Right atrium auricular region (tissue), 2 donors: ENCODE measurements around the gene UNC5C. TPM values are rescaled to one million over a fixed set of nuclear protein-coding genes. Genes with fewer than 3 reads are reported as not detected.

ENCODE experiments used
- DNase-seq: peaks from one replicate; pipeline ENCODE4 v3.0.0-alpha.2; 2019; ENCODE audit warnings: low spot score
- H3K27ac ChIP-seq, 2 donors: fragments of 200-600 bp; sonication (generic); 1 replicate in 1 of 2; 2 replicates in 1 of 2; pipeline ENCODE4 v1.5.1; 2016 to 2019
- H3K27me3 ChIP-seq, 2 donors: fragments of 200-600 bp; sonication (generic); one replicate each; pipeline versions ENCODE4 v1.5.1 to v1.6.0; 2017 to 2019
- H3K36me3 ChIP-seq: fragments of 200-600 bp; sonication (generic); one replicate; pipeline ENCODE4 v1.5.1; 2016
- H3K4me1 ChIP-seq, 2 donors: fragments of 200-600 bp; sonication (generic); one replicate each; pipeline versions ENCODE4 v1.5.1 to v1.6.0; 2017 to 2019
- H3K4me3 ChIP-seq, 2 donors: fragments of 200-600 bp; sonication (generic); 1 replicate in 1 of 2; 2 replicates in 1 of 2; pipeline ENCODE4 v1.5.1; 2017 to 2019; ENCODE audit warnings: mild to moderate bottlenecking in 1 of 2, moderate library complexity in 1 of 2
- H3K9me3 ChIP-seq, 2 donors: fragments of 200-600 bp; sonication (generic); one replicate each; pipeline ENCODE4 v1.5.1; 2019
- total RNA-seq, 2 donors: library from RNA; depleted of rRNA; stranded (reverse); fragments of >200 nt; gene quantifications; one replicate each; pipeline ENCODE4 v1.1.0, GENCODE V29; 2016
- TF ChIP-seq, protein P1 (sequence below), 2 donors: fragments of 200-600 bp; sonication (generic); IDR thresholded peaks; one replicate each; pipeline ENCODE4 v1.5.1; 2019; ENCODE audit warnings: antibody characterized with exemption in 2 of 2

Gene UNC5C
- total RNA-seq, 2 donors from 2014 or later: 3.8 to 4.6 TPM

DNA sequence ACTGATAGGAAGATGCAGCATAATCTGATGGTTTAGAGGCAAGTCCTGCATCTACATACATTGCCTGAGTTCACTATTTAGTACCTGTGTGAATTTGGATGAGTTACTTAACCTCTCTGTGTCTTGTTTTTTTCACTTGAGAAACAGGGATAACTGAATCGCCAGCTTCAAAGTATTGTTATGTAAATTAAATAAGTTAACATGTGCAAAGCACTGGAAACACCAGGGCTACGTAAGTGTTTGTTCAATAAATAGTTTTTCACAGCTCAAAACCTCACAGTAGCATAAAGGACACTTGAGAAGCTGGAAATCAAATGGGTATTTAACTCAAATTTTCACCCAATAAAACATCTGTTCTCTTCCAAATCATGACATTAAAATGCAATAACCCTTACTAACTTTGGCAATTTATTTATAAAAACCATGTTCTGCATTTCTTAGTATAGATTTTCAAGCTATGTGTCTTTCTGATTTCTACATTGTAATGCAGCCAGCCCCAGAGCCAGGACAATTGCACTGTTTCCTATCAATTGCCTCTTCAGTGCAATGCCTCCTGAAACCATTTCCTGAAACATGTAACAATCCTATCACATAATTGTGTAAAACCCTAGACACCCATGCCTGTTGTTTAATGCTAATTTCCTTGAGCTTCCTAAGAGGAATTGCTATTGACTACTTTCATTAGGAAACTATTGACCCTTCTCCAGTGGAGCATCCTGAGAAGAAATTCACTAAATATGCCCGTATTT, 177.1 kb downstream of the UNC5C start:
- TF ChIP-seq, protein P1, sequence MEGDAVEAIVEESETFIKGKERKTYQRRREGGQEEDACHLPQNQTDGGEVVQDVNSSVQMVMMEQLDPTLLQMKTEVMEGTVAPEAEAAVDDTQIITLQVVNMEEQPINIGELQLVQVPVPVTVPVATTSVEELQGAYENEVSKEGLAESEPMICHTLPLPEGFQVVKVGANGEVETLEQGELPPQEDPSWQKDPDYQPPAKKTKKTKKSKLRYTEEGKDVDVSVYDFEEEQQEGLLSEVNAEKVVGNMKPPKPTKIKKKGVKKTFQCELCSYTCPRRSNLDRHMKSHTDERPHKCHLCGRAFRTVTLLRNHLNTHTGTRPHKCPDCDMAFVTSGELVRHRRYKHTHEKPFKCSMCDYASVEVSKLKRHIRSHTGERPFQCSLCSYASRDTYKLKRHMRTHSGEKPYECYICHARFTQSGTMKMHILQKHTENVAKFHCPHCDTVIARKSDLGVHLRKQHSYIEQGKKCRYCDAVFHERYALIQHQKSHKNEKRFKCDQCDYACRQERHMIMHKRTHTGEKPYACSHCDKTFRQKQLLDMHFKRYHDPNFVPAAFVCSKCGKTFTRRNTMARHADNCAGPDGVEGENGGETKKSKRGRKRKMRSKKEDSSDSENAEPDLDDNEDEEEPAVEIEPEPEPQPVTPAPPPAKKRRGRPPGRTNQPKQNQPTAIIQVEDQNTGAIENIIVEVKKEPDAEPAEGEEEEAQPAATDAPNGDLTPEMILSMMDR (IDR thresholded peaks at IDR 0.05): no peak
- Histone ChIP-seq H3K9me3 (no peaks in the 10 kb centered on the region), H3K4me3 (no peak overlapping the region), H3K27me3 (no peaks in the 10 kb centered on the region), H3K27ac (no peak overlapping the region), H3K36me3 (no peaks in the 10 kb centered on the region), H3K4me1 (no peaks in the 10 kb centered on the region)
- no peak for DNase-seq

DNA sequence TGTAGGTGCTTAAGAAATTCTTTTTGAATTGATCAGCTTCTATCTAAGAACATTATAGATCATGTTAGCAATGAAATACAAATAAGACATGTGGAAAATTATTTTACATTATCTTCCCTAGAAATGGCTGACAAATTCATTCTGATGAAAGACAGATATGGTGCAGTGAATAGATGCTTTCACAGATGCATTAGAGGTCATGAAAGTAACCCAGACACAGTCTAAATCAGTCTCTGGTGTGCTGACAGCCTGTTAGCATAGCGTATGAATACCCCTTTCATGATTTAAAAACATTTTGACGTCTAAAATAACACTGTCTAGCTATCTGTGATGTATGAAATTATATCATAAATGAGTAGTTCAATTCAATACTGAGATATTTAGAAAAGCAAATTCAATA, 180.9 kb downstream of the UNC5C start:
- Histone ChIP-seq H3K9me3 (no peaks in the 10 kb centered on the region), H3K27ac (no peak overlapping the region), H3K4me3 (no peak overlapping the region), H3K36me3 (no peaks in the 10 kb centered on the region), H3K27me3 (no peaks in the 10 kb centered on the region), H3K4me1 (peaks cover 0 to 5% of the 10 kb centered on the region in 2 donors)
- DNase-seq: no peak
- TF ChIP-seq, protein P1 (IDR thresholded peaks at IDR 0.05): no peak

DNA sequence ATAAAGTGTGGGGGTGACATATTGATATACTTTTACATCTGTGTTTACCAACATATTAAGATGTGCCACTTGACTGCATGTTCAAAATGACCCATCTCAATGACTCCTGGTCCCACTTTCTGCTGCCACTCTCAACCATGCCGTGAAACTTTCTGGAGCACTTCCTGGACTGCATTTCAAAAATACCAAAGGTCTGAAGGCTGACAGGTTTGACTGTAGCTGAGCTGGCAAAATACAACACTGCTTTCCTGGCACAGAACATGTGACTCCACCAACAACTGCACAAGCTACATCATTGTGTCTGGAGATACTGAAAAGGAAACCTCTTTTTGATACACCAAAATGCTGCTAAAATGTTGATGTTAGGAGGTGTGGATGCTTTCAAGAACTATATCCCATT, 184.8 kb downstream of the UNC5C start:
- DNase-seq: no peak
- Histone ChIP-seq H3K36me3 (no peaks in the 10 kb centered on the region), H3K27me3 (no peaks in the 10 kb centered on the region), H3K9me3 (no peaks in the 10 kb centered on the region), H3K4me1 (peaks cover 0 to 5% of the 10 kb centered on the region in 2 donors), H3K27ac (no peak overlapping the region), H3K4me3 (no peak overlapping the region)
- TF ChIP-seq, protein P1 (IDR thresholded peaks at IDR 0.05): no peak

DNA sequence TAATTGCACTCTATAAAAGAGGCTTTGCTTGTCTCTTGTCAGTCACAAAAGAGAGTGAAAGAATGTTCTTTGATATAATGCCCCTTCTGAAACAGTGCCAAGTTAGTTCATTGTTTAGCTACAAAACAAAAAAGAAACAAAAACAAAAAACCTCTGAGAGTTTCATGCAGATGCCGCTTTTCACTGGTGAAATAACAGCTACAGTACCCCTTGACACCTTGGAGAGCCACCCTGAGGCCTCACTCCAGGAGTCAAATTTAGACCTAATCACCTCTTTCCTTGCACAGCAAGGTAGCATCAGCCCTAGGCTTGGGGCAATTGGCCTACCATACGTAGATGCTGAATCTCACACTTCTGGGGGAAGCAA, 185.2 kb downstream of the UNC5C start:
- DNase-seq: no peak
- TF ChIP-seq, protein P1 (IDR thresholded peaks at IDR 0.05): no peak
- H3K4me3 ChIP-seq: no peak overlapping the region
- H3K9me3 ChIP-seq: no peaks in the 10 kb centered on the region
- H3K36me3 ChIP-seq: no peaks in the 10 kb centered on the region
- peaks cover 0 to 5% of the 10 kb centered on the region in 2 donors for H3K4me1 ChIP-seq
- no peak overlapping the region for H3K27ac ChIP-seq
- H3K27me3 ChIP-seq: no peaks in the 10 kb centered on the region

DNA sequence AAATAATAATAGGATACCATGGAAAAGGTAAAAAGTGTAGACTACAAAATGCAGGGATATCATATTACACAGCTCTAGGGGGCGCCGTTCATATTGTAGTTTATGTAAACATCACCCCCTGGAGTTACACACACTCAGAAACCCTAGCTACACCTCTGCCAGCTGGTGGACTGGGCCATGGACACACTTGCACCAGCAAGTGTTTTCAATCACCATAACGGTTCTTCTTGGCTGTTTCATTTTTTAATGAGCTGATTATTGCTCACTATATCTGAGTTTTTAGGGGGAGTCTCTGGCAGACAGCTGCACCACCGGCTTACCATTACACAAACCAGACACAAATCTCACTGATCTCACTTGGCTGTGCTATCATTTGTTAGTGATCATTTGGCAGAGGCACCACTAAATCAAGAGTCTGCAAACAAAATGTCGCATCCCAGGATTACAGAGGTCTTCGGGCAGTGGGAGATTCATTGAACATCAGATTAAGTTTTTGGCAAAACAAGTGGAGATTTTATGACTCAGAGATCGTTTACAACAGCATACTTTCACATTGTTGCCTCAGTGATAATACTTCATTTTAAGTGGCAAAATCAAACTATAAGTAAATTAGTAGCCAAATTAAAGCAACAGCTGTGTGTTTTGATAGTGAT, 185.7 kb downstream of the UNC5C start:
- H3K36me3 ChIP-seq: no peaks in the 10 kb centered on the region
- TF ChIP-seq, protein P1 (IDR thresholded peaks at IDR 0.05): no peak
- DNase-seq: no peak
- peaks cover 0 to 5% of the 10 kb centered on the region in 2 donors for H3K4me1 ChIP-seq
- no peak overlapping the region for H3K4me3 ChIP-seq
- no peaks in the 10 kb centered on the region for H3K9me3 ChIP-seq
- no peaks in the 10 kb centered on the region for H3K27me3 ChIP-seq
- peak overlapping the region in 1 of 2 donors; percentile 8 for H3K27ac ChIP-seq
